Measurements from ENCODE around the gene PITPNC1. TPM values are rescaled to one million over a fixed set of nuclear protein-coding genes. Genes with fewer than 3 reads are reported as not detected.

PITPNC1 gene
- total and polyA plus RNA-seq, 12 donors: 4.9 to 33.0 (median 14.0) TPM

- H3K27me3 ChIP-seq: no peaks in the 10 kb centered on the region
- peaks cover 0 to 3% of the 10 kb centered on the region in 2 donors for H3K36me3 ChIP-seq (replicated peaks in 1 of 2)
Observed at GRCh38 chr17:67679721-67680120, 302.6 kb downstream of the PITPNC1 start.

GRCh38 chr17:67680445-67681224 is 303.6 kb downstream of the PITPNC1 start:
- Histone ChIP-seq H3K4me1 (replicated peaks in 1 of 2) (peaks cover 0 to 4% of the 10 kb centered on the region in 2 donors), H3K36me3 (replicated peaks in 1 of 2) (peaks cover 0 to 1% of the 10 kb centered on the region in 2 donors), H3K27ac (no peak overlapping the region), H3K4me3 (no peak overlapping the region), H3K27me3 (no peaks in the 10 kb centered on the region), H3K9me3 (replicated peaks in 1 of 3) (no peaks in the 10 kb centered on the region)
- no peak for DNase-seq
- intact Hi-C loops (cut with DNase I): no loop called here
- 93 to 98% (median 96%) methylated on average over 8 of the region's 8 CpGs for WGBS, 4 donors
- no peak for TF ChIP-seq POLR2A (IDR thresholded peaks at IDR 0.05)
- no peak for TF ChIP-seq CTCF (IDR thresholded peaks at IDR 0.05)

More at GRCh38 chr17:67679721-67680120, 302.6 kb downstream of the PITPNC1 start:
- TF ChIP-seq CTCF (IDR thresholded peaks at IDR 0.05): no peak
- no peak for TF ChIP-seq POLR2A (IDR thresholded peaks at IDR 0.05)
- intact Hi-C loops (cut with DNase I): no loop called here
- 90 to 96% (median 94%) methylated on average over 6 of the region's 6 CpGs for WGBS, 4 donors
- H3K9me3 ChIP-seq (replicated peaks in 1 of 3): no peaks in the 10 kb centered on the region
- DNase-seq: no peak
- H3K4me1 ChIP-seq (replicated peaks in 1 of 2): peaks cover 0 to 4% of the 10 kb centered on the region in 2 donors
- no peak overlapping the region for H3K27ac ChIP-seq
- H3K4me3 ChIP-seq: no peak overlapping the region

GRCh38 chr17:67682196-67682595 is 305.1 kb downstream of the PITPNC1 start:
- Histone ChIP-seq H3K36me3 (replicated peaks in 1 of 2) (no peaks in the 10 kb centered on the region), H3K27ac (no peak overlapping the region), H3K27me3 (no peaks in the 10 kb centered on the region), H3K9me3 (replicated peaks in 1 of 3) (no peaks in the 10 kb centered on the region), H3K4me1 (replicated peaks in 1 of 2) (no peaks in the 10 kb centered on the region), H3K4me3 (no peak overlapping the region)
- DNase-seq: no peak
- TF ChIP-seq POLR2A (IDR thresholded peaks at IDR 0.05): no peak
- intact Hi-C loops (cut with DNase I): no loop called here
- 57 to 60% (median 58%) methylated on average over 2 of the region's 2 CpGs for WGBS, 4 donors

GRCh38 chr17:67685351-67685750 is 308.3 kb downstream of the PITPNC1 start:
- no peak overlapping the region for H3K4me3 ChIP-seq
- TF ChIP-seq CTCF (IDR thresholded peaks at IDR 0.05): no peak
- no peak for TF ChIP-seq POLR2A (IDR thresholded peaks at IDR 0.05)
- no peak for DNase-seq
- H3K27me3 ChIP-seq: no peaks in the 10 kb centered on the region
- 88 to 98% (median 94%) methylated on average over 3 of the region's 3 CpGs for WGBS, 4 donors
- no peak overlapping the region for H3K27ac ChIP-seq
- no peaks in the 10 kb centered on the region for H3K9me3 ChIP-seq (replicated peaks in 1 of 3)
- no peaks in the 10 kb centered on the region for H3K4me1 ChIP-seq (replicated peaks in 1 of 2)
- no peaks in the 10 kb centered on the region for H3K36me3 ChIP-seq (replicated peaks in 1 of 2)
- intact Hi-C loops (cut with DNase I): loop anchor here (5.0 kb wide), 1 partner anchor 308 kb away; the partner anchor contains the start of gene PITPNC1 (in 2 of the 2)

Measured in adrenal gland (tissue), 12 donors.